CD14-positive monocyte (primary cell): ENCODE data around the gene GID8. TPM values are rescaled to one million over a fixed set of nuclear protein-coding genes. Genes with fewer than 3 reads are reported as not detected.
A peak's percentile ranks its signal among the peaks of the same experiment; 100 is the strongest.

ENCODE experiments used
- DNase-seq, 3 donors: peaks; one replicate each; pipeline ENCODE4 v3.0.0-alpha.2; 2011 to 2022
- H2AFZ ChIP-seq: 2 replicates; pipeline ENCODE4 v1.6.0; 2012; ENCODE audit warnings: mild to moderate bottlenecking, low read depth, low read length, inconsistent platforms; ENCODE audit not compliant: insufficient read depth, poor library complexity, severe bottlenecking
- H3K27ac ChIP-seq, 2 donors: 1 replicate in 1 of 2; 2 replicates in 1 of 2; pipeline ENCODE4 v1.5.1; 2012 to 2013; ENCODE audit warnings: low read length in 2 of 2, control low read depth in 1 of 2, inconsistent platforms in 1 of 2, low read depth in 1 of 2, mild to moderate bottlenecking in 1 of 2
- H3K27me3 ChIP-seq, 2 donors: one replicate each; pipeline versions ENCODE4 v1.6.0 to v1.6.1; 2011 to 2013; ENCODE audit warnings: low read length in 2 of 2; ENCODE audit not compliant: control insufficient read depth in 2 of 2, insufficient read depth in 2 of 2
- H3K36me3 ChIP-seq, 2 donors: replicated peaks in 1 of 2; 1 replicate in 1 of 2; 2 replicates in 1 of 2; pipeline versions ENCODE4 v1.5.1 to v1.6.1; 2012 to 2013; ENCODE audit warnings: low read length in 2 of 2, control low read depth in 1 of 2, inconsistent platforms in 1 of 2, mild to moderate bottlenecking in 1 of 2; ENCODE audit not compliant: insufficient read depth in 2 of 2, control insufficient read depth in 1 of 2
- H3K4me1 ChIP-seq, 2 donors: 1 replicate in 1 of 2; 2 replicates in 1 of 2; pipeline versions ENCODE4 v1.5.1 to v1.6.1; 2012 to 2013; ENCODE audit warnings: low read length in 2 of 2, control low read depth in 1 of 2, inconsistent platforms in 1 of 2, mild to moderate bottlenecking in 1 of 2, moderate library complexity in 1 of 2; ENCODE audit not compliant: insufficient read depth in 2 of 2, control insufficient read depth in 1 of 2
- H3K4me2 ChIP-seq: replicated peaks from 2 replicates; pipeline ENCODE3; 2012; ENCODE audit warnings: low read length, moderate library complexity, mild to moderate bottlenecking; ENCODE audit not compliant: poor library complexity, severe bottlenecking; ENCODE audit errors: extremely low read depth
- H3K4me3 ChIP-seq, 3 experiments: fragments of 200-600 bp in 1 of 3; sonication (generic) in 1 of 3; replicated peaks in 1 of 3; 1 replicate in 2 of 3; 2 replicates in 1 of 3; pipeline ENCODE4 v1.5.1; 2011 to 2013; ENCODE audit warnings: low read length in 3 of 3, mild to moderate bottlenecking in 3 of 3, control low read depth in 2 of 3, low read depth in 2 of 3, inconsistent platforms in 1 of 3, moderate library complexity in 1 of 3
- H3K79me2 ChIP-seq: 2 replicates; pipeline ENCODE4 v1.6.0; 2012; ENCODE audit warnings: mild to moderate bottlenecking, control low read depth, inconsistent platforms, low read length, moderate library complexity; ENCODE audit not compliant: insufficient read depth
- H3K9ac ChIP-seq: 2 replicates; pipeline ENCODE4 v1.6.0; 2017; ENCODE audit warnings: low read length, mild to moderate bottlenecking; ENCODE audit not compliant: insufficient read depth, poor library complexity, severe bottlenecking
- H3K9me3 ChIP-seq, 2 donors: replicated peaks in 1 of 2; 1 replicate in 1 of 2; 2 replicates in 1 of 2; pipeline versions ENCODE4 v1.5.1 to v1.6.1; 2012 to 2013; ENCODE audit warnings: low read length in 2 of 2, control low read depth in 1 of 2; ENCODE audit not compliant: control insufficient read depth in 1 of 2, insufficient read depth in 1 of 2
- H4K20me1 ChIP-seq: 2 replicates; pipeline ENCODE4 v1.6.0; 2012; ENCODE audit warnings: mild to moderate bottlenecking, low read length, control low read depth, moderate library complexity; ENCODE audit not compliant: insufficient read depth
- H3K27ac Mint-ChIP-seq, 7 donors: one replicate each; pipeline ENCODE4 v1.8.0; 2020; ENCODE audit warnings: mild to moderate bottlenecking in 7 of 7, mixed read lengths in 7 of 7, moderate library complexity in 6 of 7, inconsistent platforms in 2 of 7
- H3K27me3 Mint-ChIP-seq, 3 donors: one replicate each; pipeline ENCODE4 v1.8.0; 2021 to 2022; ENCODE audit warnings: low read depth in 3 of 3, mild to moderate bottlenecking in 3 of 3, mixed read lengths in 3 of 3, moderate library complexity in 3 of 3, inconsistent platforms in 1 of 3
- H3K36me3 Mint-ChIP-seq, 2 donors: one replicate each; pipeline ENCODE4 v1.8.0; 2020; ENCODE audit warnings: mixed read lengths in 2 of 2, inconsistent platforms in 1 of 2, mild to moderate bottlenecking in 1 of 2
- H3K4me1 Mint-ChIP-seq: one replicate; pipeline ENCODE4 v1.8.0; 2020; ENCODE audit warnings: mild to moderate bottlenecking, mixed read lengths
- H3K4me3 Mint-ChIP-seq, 2 donors: one replicate each; pipeline ENCODE4 v1.8.0; 2020; ENCODE audit warnings: mild to moderate bottlenecking in 2 of 2, mixed read lengths in 2 of 2, moderate library complexity in 1 of 2
- H3K9me3 Mint-ChIP-seq, 7 donors: one replicate each; pipeline ENCODE4 v1.8.0; 2020 to 2022; ENCODE audit warnings: mixed read lengths in 7 of 7, mild to moderate bottlenecking in 6 of 7, moderate library complexity in 6 of 7, inconsistent platforms in 2 of 7
- CTCF ChIP-seq: fragments of 200-600 bp; IDR thresholded peaks from one replicate; pipeline ENCODE4 v1.8.0; 2022; ENCODE audit warnings: antibody characterized with exemption, mild to moderate bottlenecking
- WGBS: methylation state at CpG from one replicate; pipeline ENCODE4 v1.1.5; 2013; ENCODE audit warnings: missing lambda C conversion rate; ENCODE audit not compliant: insufficient coverage; 5-methylcytosine and 5-hydroxymethylcytosine counted together
- intact Hi-C, 2 donors: fragments of 100-400 bp; cut with micrococcal nuclease; formaldehyde crosslinking; loops; one replicate each; pipeline versions ENCODE4 v1.15.0 to v1.15.1; 2023
- polyA plus RNA-seq, 3 donors: library from polyadenylated mRNA; depleted of rRNA in 1 of 3; unstranded in 2 of 3; stranded (reverse) in 1 of 3; fragments of 300-500 nt in 2 of 3; fragments of >200 nt in 1 of 3; fragmentation: Illumina TruSeq in 2 of 3; gene quantifications; 1 replicate in 2 of 3; 2 replicates in 1 of 3; pipeline ENCODE4 v1.2.3, GENCODE V29; 2012 to 2021

Gene GID8
- polyA plus RNA-seq, 3 donors: 12.4 to 19.7 (median 12.7) TPM

GRCh38 chr20:62897666-62898065 lies 40.3 kb upstream of the GID8 start:
- Histone ChIP-seq H3K27me3 (no peaks in the 10 kb centered on the region), H3K9me3 (no peaks in the 10 kb centered on the region), H2AFZ (no peak overlapping the region), H3K4me3 (no peak overlapping the region), H3K36me3 (peaks cover 57 to 70% of the 10 kb centered on the region in 2 donors), H3K4me1 (peaks cover 0 to 7% of the 10 kb centered on the region in 2 donors), H3K27ac (no peak overlapping the region), H4K20me1 (peaks cover 53% of the 10 kb centered on the region), H3K4me2 (no peak overlapping the region), H3K79me2 (no peaks in the 10 kb centered on the region), H3K9ac (no peak overlapping the region)
- TF ChIP-seq CTCF: no peak
- peaks cover 9% of the 10 kb centered on the region for H3K4me1 Mint-ChIP-seq
- H3K27me3 Mint-ChIP-seq: peaks cover 0 to 5% (median 1%) of the 10 kb centered on the region in 3 donors
- H3K27ac Mint-ChIP-seq: no peak overlapping the region
- no peak overlapping the region for H3K4me3 Mint-ChIP-seq
- DNase-seq: no peak
- intact Hi-C loops: no loop called here
- H3K36me3 Mint-ChIP-seq: peaks cover 58 to 62% of the 10 kb centered on the region in 2 donors
- WGBS: 90% methylated on average over 7 of the region's 11 CpGs
- no peaks in the 10 kb centered on the region for H3K9me3 Mint-ChIP-seq

DNA sequence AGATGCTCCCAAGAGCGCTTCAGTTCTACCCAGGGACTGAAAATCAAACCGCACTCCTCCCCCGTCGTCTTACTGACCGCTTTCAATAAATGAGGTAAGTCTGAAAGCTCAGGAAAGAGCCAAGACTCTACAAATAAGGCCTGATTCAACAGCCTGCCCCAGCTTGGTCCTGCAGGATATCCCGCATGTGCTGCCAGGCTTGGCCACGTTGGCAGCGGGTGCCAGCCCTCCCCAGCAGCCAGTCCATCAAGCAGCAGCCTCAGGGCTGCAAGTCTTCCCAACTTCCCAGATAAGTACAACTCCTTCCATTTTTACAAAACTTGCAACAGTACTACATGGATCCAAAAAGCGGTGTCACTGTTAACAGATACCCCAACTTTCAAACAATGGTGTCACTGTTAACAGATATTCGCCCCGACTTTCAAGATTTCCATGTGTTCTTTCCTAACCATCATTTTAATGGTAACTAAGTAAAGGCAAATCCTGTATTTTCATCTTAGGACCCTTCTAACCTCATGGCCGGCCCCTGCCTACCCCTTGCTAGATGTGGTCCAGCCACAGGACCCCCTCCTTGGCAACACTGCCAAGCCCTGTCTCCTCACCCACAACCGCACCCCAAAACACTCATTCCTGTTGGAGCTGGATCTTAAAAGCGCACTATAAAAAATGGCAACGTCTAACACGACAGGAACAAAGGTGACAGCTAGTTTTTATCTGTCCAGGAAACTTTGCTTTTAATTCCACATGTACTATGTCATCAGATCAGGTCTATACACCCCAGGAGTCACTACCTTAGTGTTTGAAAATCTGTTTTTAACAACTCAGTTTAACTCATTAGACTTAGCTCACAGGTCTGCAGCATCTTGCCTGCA lies 39.6 kb upstream of the GID8 start:
- Histone ChIP-seq H3K9me3 (no peaks in the 10 kb centered on the region), H3K4me3 (no peak overlapping the region), H3K36me3 (peaks cover 57 to 70% of the 10 kb centered on the region in 2 donors), H3K79me2 (no peaks in the 10 kb centered on the region), H3K4me2 (no peak overlapping the region), H3K27ac (no peak overlapping the region), H3K27me3 (no peaks in the 10 kb centered on the region), H3K4me1 (peaks cover 0 to 7% of the 10 kb centered on the region in 2 donors), H2AFZ (no peak overlapping the region), H4K20me1 (peaks cover 47% of the 10 kb centered on the region), H3K9ac (no peak overlapping the region)
- H3K4me3 Mint-ChIP-seq: no peak overlapping the region
- TF ChIP-seq CTCF: no peak
- intact Hi-C loops: no loop called here
- H3K27me3 Mint-ChIP-seq: peaks cover 0 to 5% (median 1%) of the 10 kb centered on the region in 3 donors
- H3K9me3 Mint-ChIP-seq: no peaks in the 10 kb centered on the region
- peaks cover 58 to 62% of the 10 kb centered on the region in 2 donors for H3K36me3 Mint-ChIP-seq
- peak overlapping the region in 3 of 7 donors; percentile 8 to 37 (median 10) for H3K27ac Mint-ChIP-seq
- no peak for DNase-seq
- peaks cover 9% of the 10 kb centered on the region for H3K4me1 Mint-ChIP-seq
- WGBS: 98% methylated on average over 13 of the region's 16 CpGs
